ENCODE measurements around the gene P4HA3. TPM values are rescaled to one million over a fixed set of nuclear protein-coding genes. Genes with fewer than 3 reads are reported as not detected.

Gene P4HA3
- total RNA-seq, 1 donor from 2014 or later = 0.45 TPM

- ATAC-seq = peak; percentile 73
- no peak for DNase-seq (ENCODE audit: low spot score)
- intact Hi-C loops (cut with DNase I) = no loop called here
These were observed 7.8 kb upstream of the P4HA3 start for GRCh38 chr11:74319139-74319816.

DNA sequence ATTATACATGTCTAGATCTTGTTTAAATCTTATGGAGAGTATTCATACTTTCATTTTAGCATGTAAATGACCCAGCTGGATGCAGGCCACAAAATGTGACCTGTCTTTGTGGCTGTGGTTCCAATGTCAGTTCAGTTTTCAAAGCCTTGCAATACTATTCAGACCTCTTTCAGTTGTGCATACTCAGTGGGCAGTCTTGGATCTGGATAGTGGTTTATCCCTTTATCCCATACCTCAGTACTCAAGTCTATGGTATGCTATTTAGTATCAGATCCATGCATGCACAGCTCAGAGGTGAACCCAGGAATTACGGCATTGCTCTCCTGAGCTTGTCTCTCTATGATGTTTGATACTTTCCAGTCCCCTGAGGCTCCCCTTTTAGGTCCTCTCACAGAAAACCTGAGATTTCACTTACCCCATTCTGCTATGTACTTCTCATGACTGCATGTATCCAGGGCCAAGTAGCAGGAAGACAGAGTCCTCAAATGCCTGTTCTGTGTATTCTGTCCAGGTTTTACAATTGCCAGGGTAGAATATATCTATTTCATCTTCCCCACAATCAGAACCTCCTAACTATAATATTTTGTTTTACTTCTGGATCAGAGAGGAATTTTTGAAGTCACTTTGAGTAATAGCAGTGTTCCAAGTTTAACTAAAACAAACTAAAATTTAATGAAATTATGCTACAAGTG is 6.9 kb upstream of the P4HA3 start:
- intact Hi-C loops (cut with DNase I) = no loop called here

DNA sequence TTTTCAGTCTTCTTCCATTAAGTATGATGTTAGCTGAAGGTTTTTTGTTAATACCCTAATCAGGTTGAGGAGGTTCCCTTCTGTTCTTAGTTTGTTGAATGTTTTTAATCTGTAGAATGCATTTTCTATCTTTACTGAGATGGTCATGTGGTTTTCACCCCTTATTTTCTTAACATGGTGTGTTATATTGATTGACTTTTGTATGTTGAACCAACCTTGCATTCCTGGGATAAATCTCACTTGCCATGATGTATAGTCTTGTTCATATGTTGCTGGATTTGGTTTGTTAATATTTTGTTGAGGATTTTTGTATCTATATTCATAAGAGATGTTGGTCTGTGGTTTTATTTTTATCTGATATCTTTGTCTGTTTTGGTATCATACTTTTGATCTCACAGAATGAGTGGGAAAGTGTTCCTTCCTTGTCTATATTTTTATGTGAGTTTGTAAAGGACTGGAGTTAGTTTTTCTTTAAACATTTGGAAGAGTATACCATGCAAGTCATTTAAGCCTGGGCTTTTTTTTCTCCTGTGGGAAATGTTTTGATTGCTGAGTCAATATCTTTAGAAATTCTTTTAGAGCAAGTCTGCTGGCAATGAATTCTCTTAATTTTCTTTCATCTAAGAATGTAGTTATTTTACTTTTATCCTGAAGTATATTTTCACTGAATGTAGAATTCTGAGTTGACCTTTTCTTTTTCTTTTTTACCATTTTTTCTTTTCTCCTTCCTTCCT is 5.5 kb upstream of the P4HA3 start:
- intact Hi-C loops (cut with DNase I) = no loop called here
- DNase-seq (ENCODE audit: low spot score) = no peak
- no peak for ATAC-seq

More for the DNA sequence above, 6.9 kb upstream of the P4HA3 start:
- no peak for ATAC-seq
- DNase-seq (ENCODE audit: low spot score) = no peak

DNA sequence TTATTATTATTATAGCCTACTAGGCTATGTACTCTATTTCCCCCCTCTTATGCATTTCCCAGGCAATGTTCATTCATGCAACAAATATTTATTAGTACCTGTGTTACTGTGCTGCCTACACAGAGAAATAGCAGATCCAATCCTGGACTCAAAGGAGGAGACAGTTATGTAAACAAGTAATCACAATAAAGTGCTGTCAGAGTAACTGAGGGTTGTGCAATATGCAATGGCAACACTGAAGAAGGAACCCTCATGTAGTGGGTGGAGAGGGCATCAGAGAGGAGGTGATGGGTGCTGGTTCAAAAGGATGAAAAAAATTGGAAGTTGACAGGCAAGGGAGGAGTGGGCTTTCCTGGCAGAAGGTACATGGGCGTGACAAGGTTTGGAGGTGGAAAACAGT is 886 bp upstream of the P4HA3 start:
- DNase-seq (ENCODE audit: low spot score) (no peak), ATAC-seq (no peak)
- intact Hi-C loops (cut with DNase I) = no loop called here

- intact Hi-C loops (cut with DNase I) = no loop called here
- DNase-seq (ENCODE audit: low spot score) (no peak), ATAC-seq (peak; percentile 20)
These were observed 583 bp downstream of the P4HA3 start for GRCh38 chr11:74310857-74311256.

DNA sequence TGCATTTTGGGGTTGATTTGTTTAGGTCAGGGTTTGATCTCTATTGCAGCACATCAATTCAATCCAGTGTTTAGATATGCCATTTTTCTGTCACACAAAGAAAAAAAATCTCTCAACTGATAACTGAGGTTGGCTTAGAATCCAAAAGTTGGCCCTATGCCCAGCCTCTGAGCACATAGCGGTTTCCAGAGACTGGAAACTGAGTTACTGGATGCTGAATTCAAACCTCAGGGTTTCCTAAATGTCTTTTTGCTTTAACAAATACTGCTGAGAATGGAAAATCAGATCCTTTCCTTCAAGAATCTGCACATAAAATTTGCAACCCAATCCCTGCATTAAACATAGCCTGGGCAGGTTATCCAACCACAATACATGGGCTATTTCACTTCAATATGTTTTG is 4.0 kb downstream of the P4HA3 start:
- DNase-seq (ENCODE audit: low spot score) = peak; percentile 73
- intact Hi-C loops (cut with DNase I) = no loop called here

GRCh38 chr11:74306435-74307175 is 4.8 kb downstream of the P4HA3 start:
- DNase-seq (ENCODE audit: low spot score) = no peak
- no peak for ATAC-seq
- intact Hi-C loops (cut with DNase I) = no loop called here

More for the DNA sequence above, 4.0 kb downstream of the P4HA3 start:
- ATAC-seq = no peak

GRCh38 chr11:74299015-74299414 is 12.4 kb downstream of the P4HA3 start:
- no peak for ATAC-seq
- intact Hi-C loops (cut with DNase I) = no loop called here
- DNase-seq (ENCODE audit: low spot score) = no peak

DNA sequence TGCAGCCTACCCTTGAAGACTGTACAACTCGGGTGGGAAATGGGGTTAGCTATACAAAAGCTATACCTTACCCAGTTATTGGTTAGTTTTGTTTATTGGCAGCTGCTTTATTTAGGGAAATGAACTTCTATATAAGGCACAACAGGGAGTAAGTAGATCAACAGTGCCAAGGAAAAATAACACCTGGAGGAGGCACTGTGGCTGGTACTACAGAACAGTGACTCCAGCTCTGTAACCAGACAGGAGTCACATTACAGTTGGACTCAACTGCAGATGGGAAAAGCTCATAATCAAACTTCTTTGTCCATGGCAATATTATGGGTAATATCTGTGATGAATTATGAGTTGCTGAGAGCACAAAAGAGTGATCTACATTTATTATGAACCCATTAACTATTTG is 14.0 kb downstream of the P4HA3 start:
- no peak for DNase-seq (ENCODE audit: low spot score)
- intact Hi-C loops (cut with DNase I) = no loop called here
- no peak for ATAC-seq

DNA sequence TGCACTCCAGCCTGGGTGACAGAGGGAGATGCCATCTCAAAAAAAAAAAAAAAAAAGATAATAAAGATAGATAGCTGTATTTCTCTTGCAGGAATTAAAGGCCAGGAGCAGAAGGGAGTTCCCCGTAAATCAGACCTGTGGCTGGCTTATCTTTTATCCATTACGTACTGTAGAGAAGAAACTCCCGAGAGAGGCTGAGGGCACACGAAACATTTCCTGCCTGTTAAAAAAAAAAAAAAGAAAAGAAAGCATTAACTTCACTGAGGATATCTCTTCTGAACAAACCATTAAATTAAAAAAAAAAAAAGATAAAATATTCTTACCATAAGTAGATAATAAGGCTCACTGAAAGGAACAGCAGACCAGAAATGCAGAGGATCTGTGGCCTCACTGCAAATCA is 22.5 kb downstream of the P4HA3 start:
- intact Hi-C loops (cut with DNase I) = no loop called here
- DNase-seq (ENCODE audit: low spot score) (no peak), ATAC-seq (no peak)

DNA sequence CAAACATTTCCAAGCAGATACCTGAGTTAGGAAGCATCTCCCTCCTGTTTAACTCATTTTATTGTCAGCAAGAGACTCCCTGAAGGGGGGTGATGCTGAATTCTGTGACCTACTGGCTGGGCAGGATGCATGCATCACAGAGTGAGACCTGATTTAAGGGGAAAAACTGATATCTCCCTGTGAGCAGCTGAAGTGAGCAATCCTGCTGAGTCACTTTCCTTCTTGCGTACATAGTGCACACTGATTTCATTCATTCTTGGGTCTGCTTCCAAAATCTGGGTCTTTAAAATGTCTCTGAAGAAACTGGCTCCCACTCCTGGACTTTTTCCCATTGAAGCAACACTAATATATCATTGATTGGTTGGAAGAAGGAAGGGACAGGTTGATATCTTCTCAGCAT is 23.3 kb downstream of the P4HA3 start:
- DNase-seq (ENCODE audit: low spot score) (no peak), ATAC-seq (peak; percentile 44)
- intact Hi-C loops (cut with DNase I) = no loop called here

- DNase-seq (ENCODE audit: low spot score) = no peak
- no peak for ATAC-seq
- intact Hi-C loops (cut with DNase I) = no loop called here
These were observed 27.0 kb downstream of the P4HA3 start for GRCh38 chr11:74284466-74284865.

DNA sequence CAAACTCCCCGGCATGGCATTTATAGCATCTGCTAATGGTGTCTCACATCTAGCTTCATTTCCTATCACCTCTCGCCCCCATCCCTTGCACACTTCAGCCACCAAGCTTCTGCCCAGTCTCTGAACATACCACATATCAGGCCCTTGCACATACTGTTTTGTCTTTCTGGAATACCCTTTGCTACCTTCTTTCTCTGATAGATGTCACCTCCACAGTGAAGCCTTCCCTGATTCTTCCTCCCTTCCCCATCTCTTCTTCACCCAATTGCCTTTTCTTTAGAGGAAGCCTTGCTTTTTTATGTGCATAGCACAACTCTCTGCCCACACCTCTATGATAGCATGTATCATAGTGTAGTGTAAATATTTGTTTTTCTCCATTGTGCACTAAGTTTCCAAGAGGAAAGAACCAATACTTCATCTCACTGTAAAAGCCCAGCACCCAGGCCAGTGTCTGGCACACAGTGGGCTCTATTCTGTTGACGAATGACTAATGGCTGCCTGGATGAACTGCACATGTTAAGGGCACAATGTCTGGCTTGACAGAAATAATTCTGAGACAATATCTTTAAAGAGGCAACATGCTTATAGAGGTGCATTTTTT is 27.8 kb downstream of the P4HA3 start:
- DNase-seq (ENCODE audit: low spot score) (no peak), ATAC-seq (no peak)
- intact Hi-C loops (cut with DNase I) = no loop called here

DNA sequence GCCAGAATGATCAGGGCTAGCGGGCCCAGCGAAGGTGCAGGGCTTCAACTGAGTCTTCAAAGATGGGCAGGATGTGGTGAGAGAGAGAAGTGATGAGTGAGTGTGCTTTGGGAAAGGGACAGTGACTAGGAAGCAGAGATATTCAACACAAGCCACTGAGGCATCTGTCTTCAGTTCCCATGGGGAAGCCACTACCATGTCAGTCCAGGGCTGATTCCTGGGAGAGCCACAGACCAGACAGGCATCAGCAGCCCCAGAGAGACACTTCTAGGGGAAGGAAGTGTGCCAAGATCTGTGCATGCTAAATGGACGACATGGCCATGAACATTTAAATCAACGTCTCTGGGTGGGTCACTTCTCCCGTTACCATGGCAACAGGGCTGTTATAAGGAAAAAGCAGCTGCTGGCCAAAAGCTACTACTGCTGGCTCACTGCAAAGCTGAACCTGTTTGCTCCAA is 28.5 kb downstream of the P4HA3 start:
- no peak for ATAC-seq
- intact Hi-C loops (cut with DNase I) = no loop called here
- no peak for DNase-seq (ENCODE audit: low spot score)

GRCh38 chr11:74282421-74282820 is 29.0 kb downstream of the P4HA3 start:
- intact Hi-C loops (cut with DNase I) = no loop called here
- no peak for ATAC-seq

GRCh38 chr11:74280494-74280893 is 30.9 kb downstream of the P4HA3 start:
- intact Hi-C loops (cut with DNase I) = no loop called here
- no peak for ATAC-seq
- DNase-seq (ENCODE audit: low spot score) = no peak

More at GRCh38 chr11:74282421-74282820, 29.0 kb downstream of the P4HA3 start:
- DNase-seq (ENCODE audit: low spot score) = no peak

DNA sequence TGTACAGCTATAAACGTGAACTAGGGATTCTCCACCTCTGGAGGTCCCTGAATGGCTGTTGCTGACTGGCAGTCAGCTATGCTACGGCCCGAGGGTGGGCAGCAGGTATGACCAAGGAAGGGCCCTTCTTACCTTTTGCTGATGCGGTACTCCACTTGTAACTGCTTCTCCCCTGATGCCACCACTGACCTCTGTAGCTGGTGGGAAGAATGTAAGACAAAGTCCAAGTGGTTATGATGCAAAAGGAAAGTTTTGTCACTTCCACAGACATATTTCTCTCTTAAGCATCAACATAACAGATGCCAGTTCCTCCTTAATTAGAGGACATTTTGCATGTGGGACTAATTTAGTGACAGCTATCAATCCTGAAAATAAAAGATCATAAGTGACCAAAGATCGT is 32.2 kb downstream of the P4HA3 start:
- DNase-seq (ENCODE audit: low spot score) (no peak), ATAC-seq (no peak)
- intact Hi-C loops (cut with DNase I) = no loop called here

GRCh38 chr11:74278721-74279161 is 32.7 kb downstream of the P4HA3 start:
- intact Hi-C loops (cut with DNase I) = no loop called here
- ATAC-seq = peak; percentile 68
- no peak for DNase-seq (ENCODE audit: low spot score)

- intact Hi-C loops (cut with DNase I) = no loop called here
- no peak for ATAC-seq
- no peak for DNase-seq (ENCODE audit: low spot score)
These were observed 33.3 kb downstream of the P4HA3 start for GRCh38 chr11:74278103-74278502.
